A673 (cell line): ENCODE results near the gene SRRM2. TPM values are rescaled to one million over a fixed set of nuclear protein-coding genes. Genes with fewer than 3 reads are reported as not detected.

Experiments used
- BruUV-seq: library from RNA; stranded (reverse); fragments of 400-500 nt; replicated peaks from 2 replicates; lab custom pipeline; 2021; lab: Mats Ljungman, UMichigan
- CTCF ChIA-PET: fragments of 300-600 bp; sonication (Branson Sonifier 250); formaldehyde crosslinking; loops from one replicate; lab custom pipeline; 2022; ENCODE audit warnings: antibody characterized with exemption; lab: Charles Lee
- POLR2A ChIA-PET: fragments of 300-600 bp; sonication (Branson Sonifier 250); formaldehyde crosslinking; loops from one replicate; lab custom pipeline; 2022; ENCODE audit warnings: antibody characterized with exemption; ENCODE audit not compliant: low non-redundant PET; lab: Charles Lee
- DNase-seq: peaks from one replicate; pipeline ENCODE4 v3.0.0-alpha.2; 2015; ENCODE audit warnings: low spot score
- H3K27ac ChIP-seq: fragments of 200-600 bp; sonication (generic); 2 replicates; pipeline ENCODE4 v1.5.1; 2016; ENCODE audit warnings: mixed run types, low read depth, mild to moderate bottlenecking, mixed read lengths, antibody characterized with exemption, low read length; ENCODE audit not compliant: poor library complexity, severe bottlenecking
- H3K27me3 ChIP-seq: fragments of 200-600 bp; sonication (generic); replicated peaks from 2 replicates; pipeline ENCODE4 v1.6.1; 2017; ENCODE audit warnings: mixed run types, low read depth, mild to moderate bottlenecking, mixed read lengths, antibody characterized with exemption, low read length; ENCODE audit not compliant: insufficient read depth, poor library complexity
- H3K36me3 ChIP-seq: fragments of 200-600 bp; sonication (generic); 2 replicates; pipeline ENCODE4 v1.6.1; 2016; ENCODE audit warnings: mixed run types, mild to moderate bottlenecking, mixed read lengths, antibody characterized with exemption, low read length; ENCODE audit not compliant: insufficient read depth, poor library complexity, severe bottlenecking
- H3K4me1 ChIP-seq: fragments of 200-600 bp; sonication (generic); 2 replicates; pipeline ENCODE4 v1.6.1; 2017; ENCODE audit warnings: mixed run types, mild to moderate bottlenecking, mixed read lengths, antibody characterized with exemption, low read length; ENCODE audit not compliant: insufficient read depth, poor library complexity, severe bottlenecking
- H3K4me3 ChIP-seq: fragments of 200-600 bp; sonication (generic); 2 replicates; pipeline ENCODE4 v1.5.1; 2016; ENCODE audit warnings: low read depth, mixed run types, mild to moderate bottlenecking, mixed read lengths, low read length; ENCODE audit not compliant: poor library complexity, severe bottlenecking
- H3K9me3 ChIP-seq: fragments of 200-600 bp; sonication (generic); 2 replicates; pipeline ENCODE4 v1.6.1; 2016; ENCODE audit warnings: mixed run types, low read depth, mild to moderate bottlenecking, mixed read lengths, antibody characterized with exemption, low read length; ENCODE audit not compliant: poor library complexity, severe bottlenecking
- CTCF ChIP-seq: fragments of 300-800, 200-600 bp; sonication (generic); conservative IDR thresholded peaks from 2 replicates; pipeline ENCODE4 v1.5.1; 2017; ENCODE audit warnings: low read depth, mild to moderate bottlenecking, antibody characterized with exemption, low read length, moderate library complexity, mixed read lengths
- EZH2 ChIP-seq: fragments of 200-600 bp; sonication (generic); IDR thresholded peaks from 2 replicates; pipeline ENCODE4 v1.6.1; 2017; ENCODE audit warnings: borderline replicate concordance, low read depth, mild to moderate bottlenecking, mixed read lengths, antibody characterized with exemption, low read length; ENCODE audit not compliant: poor library complexity, severe bottlenecking
- intact Hi-C: fragments of 100-400 bp; cut with micrococcal nuclease; formaldehyde crosslinking; loops from one replicate; pipeline ENCODE4 v1.10.0; 2022; ENCODE audit not compliant: unreplicated experiment
- total RNA-seq: library from RNA; stranded (reverse); gene quantifications from 2 replicates; pipeline ENCODE4 v1.2.3, GENCODE V29; 2021

SRRM2 gene
- total RNA-seq, 1 experiment from 2014 or later, result 642 TPM

DNA sequence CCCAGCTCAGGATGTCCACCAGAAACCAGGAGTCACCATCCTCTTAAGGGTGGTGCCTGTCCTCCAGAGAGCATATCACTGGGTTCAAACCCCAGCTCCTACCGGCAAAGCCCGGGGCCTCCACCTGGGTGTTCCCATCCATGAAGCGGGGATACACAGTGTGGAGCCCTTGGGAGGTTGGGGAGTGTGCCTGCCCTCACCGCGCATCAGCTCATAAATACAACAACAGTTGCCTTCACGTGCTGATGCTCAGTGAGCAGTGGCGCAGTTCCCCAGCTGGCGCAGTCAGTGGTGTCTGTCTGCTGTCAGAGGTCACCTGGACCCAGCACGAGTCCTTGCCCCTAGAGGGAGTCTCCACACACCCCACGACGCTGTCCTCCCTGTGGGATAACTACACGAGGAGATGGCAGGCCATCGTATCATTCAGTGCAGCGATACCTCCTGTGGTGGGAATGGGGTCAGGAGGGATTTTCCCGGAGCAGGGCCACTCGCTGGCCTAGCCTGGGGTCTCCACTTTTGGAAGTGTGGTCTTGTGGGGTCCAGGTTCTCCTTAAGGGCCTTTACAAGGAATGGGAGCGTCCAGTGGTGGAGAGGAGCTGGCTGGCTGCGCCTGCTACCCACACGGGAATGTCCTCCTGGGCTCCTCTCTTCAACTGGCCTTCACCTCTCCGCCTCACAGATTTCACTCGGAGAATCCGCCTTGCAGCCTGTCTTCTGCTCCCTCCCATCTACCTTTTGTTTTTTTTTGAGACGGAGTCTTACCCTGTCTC, 26.9 kb downstream of the SRRM2 start:
- DNase-seq, result no peak

DNA sequence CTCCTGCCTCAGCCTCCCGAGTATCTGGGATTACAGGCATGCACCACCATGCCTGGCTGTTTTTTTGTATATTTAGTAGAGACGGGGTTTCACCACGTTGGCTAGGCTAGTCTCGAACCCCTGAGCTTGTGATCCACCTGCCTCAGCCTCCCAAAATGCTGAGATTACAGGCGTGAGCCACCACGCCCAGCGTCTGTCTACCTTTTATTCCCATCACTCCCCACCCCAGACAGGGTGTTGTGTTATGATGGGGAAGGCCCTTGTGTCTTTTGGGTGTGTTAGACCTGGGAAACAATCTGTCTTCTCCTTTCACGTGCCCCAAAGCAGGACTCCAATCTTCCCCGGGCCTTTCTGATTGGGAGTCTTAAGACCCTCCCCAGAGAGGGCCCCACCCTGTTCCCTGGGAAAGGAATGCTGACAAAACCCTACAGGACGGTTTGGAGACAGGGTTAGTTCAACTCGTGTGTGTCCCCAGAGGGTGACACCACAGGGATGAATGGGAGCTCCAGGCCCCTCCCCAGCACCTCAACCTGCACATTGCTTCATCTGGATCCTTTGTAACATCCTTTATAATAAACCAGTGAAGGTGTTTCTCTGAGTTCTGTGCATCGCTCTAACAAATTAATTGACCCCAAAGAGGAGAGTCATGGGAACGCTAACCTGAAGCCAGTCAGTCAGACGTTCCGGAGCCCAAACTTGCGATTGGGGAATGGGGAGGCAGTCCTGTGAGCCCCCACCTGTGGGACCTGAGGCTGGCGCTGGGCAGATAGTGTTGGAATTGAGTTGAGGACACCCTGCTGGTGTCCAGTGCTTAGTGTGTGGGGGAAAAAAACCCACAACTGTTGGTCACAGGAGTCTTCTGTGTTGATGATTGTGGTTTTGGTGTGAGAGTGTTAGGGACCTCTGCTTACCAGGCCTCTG, 27.8 kb downstream of the SRRM2 start:
- H3K4me3 ChIP-seq, result no peak overlapping the region
- intact Hi-C loops, result no loop called here
- H3K4me1 ChIP-seq, result peaks cover 2% of the 10 kb centered on the region
- DNase-seq, result no peak
- no peaks in the 10 kb centered on the region for H3K36me3 ChIP-seq
- CTCF ChIA-PET, result interaction anchor here (0.6 kb wide), 1 partner anchor 28 kb away, joined by 3 read pairs; the partner anchor contains the start of gene SRRM2
- no TSS peak for BruUV-seq
- TF ChIP-seq CTCF, result no peak
- no peak for TF ChIP-seq EZH2
- H3K9me3 ChIP-seq, result no peaks in the 10 kb centered on the region
- H3K27ac ChIP-seq, result no peak overlapping the region
- H3K27me3 ChIP-seq, result peaks cover 7% of the 10 kb centered on the region
- POLR2A ChIA-PET, result no interaction called here

More for the DNA sequence above, 26.9 kb downstream of the SRRM2 start:
- Histone ChIP-seq H3K27ac (no peak overlapping the region), H3K36me3 (peaks cover 4% of the 10 kb centered on the region), H3K9me3 (no peaks in the 10 kb centered on the region), H3K4me1 (peaks cover 3% of the 10 kb centered on the region), H3K4me3 (no peak overlapping the region), H3K27me3 (no peaks in the 10 kb centered on the region)
- TF ChIP-seq CTCF (no peak), EZH2 (no peak)
- CTCF ChIA-PET, result no interaction called here
- intact Hi-C loops, result no loop called here
- POLR2A ChIA-PET, result no interaction called here
- BruUV-seq, result no TSS peak

DNA sequence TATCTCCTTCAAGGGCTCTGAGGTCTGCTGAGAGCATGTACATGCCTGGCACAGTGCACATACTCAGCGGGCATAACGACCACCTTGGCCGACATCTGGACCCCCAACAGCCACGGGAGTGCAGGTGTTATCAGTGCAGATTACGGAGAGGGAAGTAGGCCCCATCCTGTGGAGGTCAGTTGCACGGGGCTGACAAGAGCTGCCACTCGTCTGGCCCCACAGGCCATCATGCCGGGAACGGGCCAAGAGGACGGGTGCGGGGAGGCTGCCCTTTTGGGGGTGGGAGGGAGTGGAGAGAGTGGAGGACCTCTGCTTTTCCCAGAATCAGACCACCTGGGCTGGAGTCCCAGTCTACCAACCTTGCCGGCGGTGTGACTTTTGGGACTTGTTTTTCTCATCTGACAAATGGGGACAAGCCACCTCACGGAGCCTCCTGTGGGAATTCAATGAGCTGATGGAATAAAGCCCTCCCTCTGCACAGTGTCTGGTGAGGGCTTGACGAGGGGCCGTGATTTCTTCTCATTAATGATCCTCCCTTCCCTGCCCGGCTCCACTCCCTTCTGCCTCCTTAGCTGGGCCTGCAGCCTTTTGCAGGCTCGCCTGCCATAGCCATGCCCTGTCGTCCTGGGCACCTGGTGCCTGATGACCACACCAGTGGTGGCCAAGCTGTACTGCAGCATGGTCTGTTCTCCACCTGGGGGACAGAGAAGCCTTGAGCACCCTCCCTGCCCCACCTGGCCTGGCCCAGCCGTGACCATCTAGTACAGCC, 30.3 kb downstream of the SRRM2 start:
- no peaks in the 10 kb centered on the region for H3K9me3 ChIP-seq
- no peaks in the 10 kb centered on the region for H3K36me3 ChIP-seq
- ChIA-PET CTCF (no interaction called here), POLR2A (no interaction called here)
- DNase-seq, result no peak
- no peak overlapping the region for H3K27ac ChIP-seq
- no TSS peak for BruUV-seq
- H3K4me3 ChIP-seq, result no peak overlapping the region
- H3K27me3 ChIP-seq, result peaks cover 26% of the 10 kb centered on the region
- intact Hi-C loops, result no loop called here
- no peaks in the 10 kb centered on the region for H3K4me1 ChIP-seq
- no peak for TF ChIP-seq EZH2
- TF ChIP-seq CTCF, result no peak
